Nephron progenitor cell (in vitro differentiated cells): ENCODE data around the gene TSPOAP1.
A peak's percentile ranks its signal among the peaks of the same experiment; 100 is the strongest.

Experiments
- DNase-seq: peaks from one replicate; pipeline ENCODE4 v3.0.0; 2021
- H3K27ac Mint-ChIP-seq: 2 replicates; pipeline ENCODE4 v1.8.0; 2021; ENCODE audit warnings: mild to moderate bottlenecking, moderate library complexity, mixed read lengths
- H3K27me3 Mint-ChIP-seq: 2 replicates; pipeline ENCODE4 v1.8.0; 2021; ENCODE audit warnings: mild to moderate bottlenecking, low read depth, mixed read lengths; ENCODE audit not compliant: poor library complexity
- H3K36me3 Mint-ChIP-seq: 2 replicates; pipeline ENCODE4 v1.8.0; 2021; ENCODE audit warnings: low read depth, mixed read lengths
- H3K4me1 Mint-ChIP-seq: 2 replicates; pipeline ENCODE4 v1.8.0; 2021; ENCODE audit warnings: mixed read lengths
- H3K4me3 Mint-ChIP-seq: 2 replicates; pipeline ENCODE4 v1.8.0; 2021; ENCODE audit warnings: mild to moderate bottlenecking, moderate library complexity, mixed read lengths
- H3K9me3 Mint-ChIP-seq: 2 replicates; pipeline ENCODE4 v1.8.0; 2021; ENCODE audit warnings: mild to moderate bottlenecking, moderate library complexity, mixed read lengths
- CTCF ChIP-seq: fragments of 200-600 bp; sonication (generic); IDR thresholded peaks from 2 replicates; pipeline ENCODE4 v1.5.0; 2021; ENCODE audit warnings: antibody characterized with exemption

TSPOAP1 gene

GRCh38 chr17:58277107-58277801, 51.3 kb downstream of the TSPOAP1 start:
- Mint-ChIP-seq H3K4me1 (peaks cover 5% of the 10 kb centered on the region), H3K36me3 (no peaks in the 10 kb centered on the region), H3K27ac (no peak overlapping the region), H3K4me3 (no peak overlapping the region), H3K9me3 (no peaks in the 10 kb centered on the region), H3K27me3 (peaks cover 29% of the 10 kb centered on the region)
- no peak for DNase-seq
- peak; percentile 30 for TF ChIP-seq CTCF

GRCh38 chr17:58276423-58276822, 52.2 kb downstream of the TSPOAP1 start:
- no peak for TF ChIP-seq CTCF
- Mint-ChIP-seq H3K9me3 (no peaks in the 10 kb centered on the region), H3K27me3 (peaks cover 28% of the 10 kb centered on the region), H3K4me3 (no peak overlapping the region), H3K27ac (no peak overlapping the region), H3K36me3 (no peaks in the 10 kb centered on the region), H3K4me1 (peaks cover 5% of the 10 kb centered on the region)
- DNase-seq: no peak

- Mint-ChIP-seq H3K9me3 (no peaks in the 10 kb centered on the region), H3K27me3 (peaks cover 32% of the 10 kb centered on the region), H3K4me1 (peaks cover 5% of the 10 kb centered on the region), H3K27ac (no peak overlapping the region), H3K4me3 (no peak overlapping the region), H3K36me3 (no peaks in the 10 kb centered on the region)
- TF ChIP-seq CTCF: no peak
- no peak for DNase-seq
These were observed 53.2 kb downstream of the TSPOAP1 start for GRCh38 chr17:58275417-58275816.

GRCh38 chr17:58273453-58274104, 55.0 kb downstream of the TSPOAP1 start:
- Mint-ChIP-seq H3K36me3 (no peaks in the 10 kb centered on the region), H3K27me3 (peaks cover 35% of the 10 kb centered on the region), H3K27ac (peak overlapping the region; percentile 29), H3K9me3 (no peaks in the 10 kb centered on the region), H3K4me3 (no peak overlapping the region), H3K4me1 (peaks cover 3% of the 10 kb centered on the region)
- no peak for DNase-seq
- no peak for TF ChIP-seq CTCF

- TF ChIP-seq CTCF: no peak
- Mint-ChIP-seq H3K9me3 (no peaks in the 10 kb centered on the region), H3K4me3 (no peak overlapping the region), H3K4me1 (no peaks in the 10 kb centered on the region), H3K27me3 (peaks cover 36% of the 10 kb centered on the region), H3K36me3 (no peaks in the 10 kb centered on the region), H3K27ac (no peak overlapping the region)
- DNase-seq: no peak
These were observed 56.0 kb downstream of the TSPOAP1 start for GRCh38 chr17:58272367-58273280.
